ENCODE measurements around the gene NFYC.

The NFYC gene

GRCh38 chr1:40691538-40692428 is at the start of gene NFYC:
NFYC (plus strand) TSS chr1:40691704; CDS start chr1:40738844, 47,140 bp downstream.
- peak; percentile 97 for DNase-seq

GRCh38 chr1:40645118-40645680 is 46.3 kb upstream of the NFYC start:
- DNase-seq: no peak

- no peak for DNase-seq
Observed at GRCh38 chr1:40646315-40646714, 45.2 kb upstream of the NFYC start.

GRCh38 chr1:40648200-40648599 is 43.3 kb upstream of the NFYC start:
- DNase-seq: no peak

GRCh38 chr1:40648928-40649591 is 42.4 kb upstream of the NFYC start:
- DNase-seq: no peak

GRCh38 chr1:40649592-40649930 is 41.9 kb upstream of the NFYC start:
- DNase-seq: no peak

- DNase-seq: no peak
Observed at GRCh38 chr1:40650075-40650474, 41.4 kb upstream of the NFYC start.

- DNase-seq: no peak
Observed at GRCh38 chr1:40651138-40651857, 40.2 kb upstream of the NFYC start.

GRCh38 chr1:40652468-40652867 is 39.0 kb upstream of the NFYC start:
- no peak for DNase-seq

- no peak for DNase-seq
Observed at GRCh38 chr1:40652979-40653378, 38.5 kb upstream of the NFYC start.

GRCh38 chr1:40653851-40654537 is 37.5 kb upstream of the NFYC start:
- DNase-seq: no peak

- DNase-seq: no peak
Observed at GRCh38 chr1:40657046-40657445, 34.5 kb upstream of the NFYC start.

GRCh38 chr1:40658751-40659648 is 32.5 kb upstream of the NFYC start:
- no peak for DNase-seq

- no peak for DNase-seq
Observed at GRCh38 chr1:40659649-40659947, 31.9 kb upstream of the NFYC start.

- DNase-seq: no peak
Observed at GRCh38 chr1:40661678-40662077, 29.8 kb upstream of the NFYC start.

- DNase-seq: no peak
Observed at GRCh38 chr1:40662151-40662550, 29.4 kb upstream of the NFYC start.

- no peak for DNase-seq
Observed at GRCh38 chr1:40662864-40663263, 28.6 kb upstream of the NFYC start.

GRCh38 chr1:40663324-40664166 is 28.0 kb upstream of the NFYC start:
- DNase-seq: no peak

- DNase-seq: no peak
Observed at GRCh38 chr1:40664167-40664537, 27.4 kb upstream of the NFYC start.

GRCh38 chr1:40664791-40665190 is 26.7 kb upstream of the NFYC start:
- DNase-seq: no peak
